ENCODE results near the gene METTL27.
"Not testable (repeated sequence)": the region's sequence is repeated elsewhere in the genome, so short reads cannot be mapped to it uniquely, and the experiment has no call there.

Gene METTL27

GRCh38 chr7:73869011-73869798 is 26.9 kb upstream of the METTL27 start:
- no peak for DNase-seq

GRCh38 chr7:73866446-73866767 is 24.1 kb upstream of the METTL27 start:
- no peak for DNase-seq

- DNase-seq: no peak
Measured at GRCh38 chr7:73865738-73866445, 23.6 kb upstream of the METTL27 start.

GRCh38 chr7:73864981-73865711 is 22.8 kb upstream of the METTL27 start:
- no peak for DNase-seq

- no peak for DNase-seq
Measured at GRCh38 chr7:73861305-73861704, 19.0 kb upstream of the METTL27 start.

- no peak for DNase-seq
Measured at GRCh38 chr7:73860859-73861258, 18.5 kb upstream of the METTL27 start, which contains the start of gene TMEM270. Gene TMEM270 (plus strand): TSS chr7:73861159. CDS start chr7:73861195, 36 bp downstream.

- no peak for DNase-seq
Measured at GRCh38 chr7:73858807-73859206, 16.5 kb upstream of the METTL27 start.

GRCh38 chr7:73856941-73857340 is 14.6 kb upstream of the METTL27 start:
- DNase-seq: no peak

GRCh38 chr7:73852500-73852899 is 10.2 kb upstream of the METTL27 start:
- DNase-seq: no peak

- peak; percentile 39 for DNase-seq
Measured at GRCh38 chr7:73851410-73852338, 9.4 kb upstream of the METTL27 start.

GRCh38 chr7:73850781-73851207 is 8.5 kb upstream of the METTL27 start:
- DNase-seq: peak; percentile 64

- no peak for DNase-seq
Measured at GRCh38 chr7:73847941-73848723, 5.8 kb upstream of the METTL27 start.

GRCh38 chr7:73845701-73846195 is 3.4 kb upstream of the METTL27 start:
- not testable (repeated sequence) for DNase-seq

- DNase-seq: no peak
Measured at GRCh38 chr7:73844848-73845460, 2.6 kb upstream of the METTL27 start.

- no peak for DNase-seq
Measured at GRCh38 chr7:73844131-73844547, 1.8 kb upstream of the METTL27 start.

GRCh38 chr7:73841689-73842066 is 638 bp downstream of the METTL27 start:
- no peak for DNase-seq

GRCh38 chr7:73840715-73841379 is 1.5 kb downstream of the METTL27 start:
- DNase-seq: no peak

GRCh38 chr7:73839743-73840714 is 2.3 kb downstream of the METTL27 start:
- DNase-seq: no peak

GRCh38 chr7:73839290-73839689 is 3.0 kb downstream of the METTL27 start:
- no peak for DNase-seq
